Hepatocyte (in vitro differentiated cells): ENCODE measurements around the gene CFB. TPM values are rescaled to one million over a fixed set of nuclear protein-coding genes. Genes with fewer than 3 reads are reported as not detected.

ENCODE experiments used
- DNase-seq: peaks from one replicate; pipeline ENCODE4 v3.0.0-alpha.2; 2016; ENCODE audit warnings: low spot score
- H2AFZ ChIP-seq: fragments of 200-600 bp; sonication (generic); 2 replicates; pipeline ENCODE4 v1.6.0; 2016; ENCODE audit warnings: antibody characterized with exemption, mild to moderate bottlenecking
- H3K27ac ChIP-seq: fragments of 200-600 bp; sonication (generic); 2 replicates; pipeline ENCODE4 v1.5.1; 2016; ENCODE audit warnings: mild to moderate bottlenecking
- H3K27me3 ChIP-seq: fragments of 200-600 bp; sonication (generic); 2 replicates; pipeline ENCODE4 v1.6.1; 2016
- H3K36me3 ChIP-seq: fragments of 200-600 bp; sonication (generic); replicated peaks from 2 replicates; pipeline ENCODE4 v1.5.1; 2016; ENCODE audit warnings: low read depth; ENCODE audit not compliant: insufficient read depth
- H3K4me1 ChIP-seq: fragments of 200-600 bp; sonication (generic); 2 replicates; pipeline ENCODE4 v1.5.1; 2016; ENCODE audit warnings: mild to moderate bottlenecking, moderate library complexity; ENCODE audit not compliant: insufficient read depth
- H3K4me2 ChIP-seq: fragments of 200-600 bp; sonication (generic); 2 replicates; pipeline ENCODE4 v1.6.0; 2016
- H3K4me3 ChIP-seq: fragments of 200-600 bp; sonication (generic); 2 replicates; pipeline ENCODE4 v1.5.1; 2016; ENCODE audit warnings: mild to moderate bottlenecking
- H3K79me2 ChIP-seq: fragments of 200-600 bp; sonication (generic); 2 replicates; pipeline ENCODE4 v1.6.0; 2017; ENCODE audit warnings: mild to moderate bottlenecking
- H3K9me2 ChIP-seq: fragments of 200-600 bp; sonication (generic); replicated peaks from 2 replicates; pipeline ENCODE4 v1.6.0; 2017; ENCODE audit warnings: mild to moderate bottlenecking; ENCODE audit not compliant: insufficient read depth
- H3K9me3 ChIP-seq: fragments of 200-600 bp; sonication (generic); 2 replicates; pipeline ENCODE4 v1.5.1; 2016; ENCODE audit warnings: low read depth, mild to moderate bottlenecking
- H4K20me1 ChIP-seq: fragments of 200-600 bp; sonication (generic); 2 replicates; pipeline ENCODE4 v1.6.0; 2016; ENCODE audit warnings: mild to moderate bottlenecking; ENCODE audit not compliant: insufficient read depth, poor library complexity, severe bottlenecking
- EZH2 ChIP-seq: fragments of 200-600 bp; sonication (generic); IDR thresholded peaks from 2 replicates; pipeline ENCODE4 v1.6.1; 2016; ENCODE audit warnings: antibody characterized with exemption, mild to moderate bottlenecking, borderline replicate concordance
- EZH2phosphoT487 ChIP-seq: fragments of 200-600 bp; sonication (generic); IDR thresholded peaks from one replicate; pipeline ENCODE4 v1.6.1; 2018; ENCODE audit warnings: antibody characterized with exemption, mild to moderate bottlenecking, low read depth, moderate library complexity; ENCODE audit not compliant: unreplicated experiment, severe bottlenecking
- WGBS: methylation state at CpG from one replicate; pipeline ENCODE4 v1.1.6; 2016; ENCODE audit warnings: low lambda C conversion rate; ENCODE audit errors: missing lambda C conversion rate; 5-methylcytosine and 5-hydroxymethylcytosine counted together
- polyA plus RNA-seq: library from polyadenylated mRNA; unstranded; fragments of >200 nt; fragmentation: Nextera tagmentation; extraction: Ambion mirVana; gene quantifications from 2 replicates; pipeline ENCODE4 v1.2.1, GENCODE V29; 2016
- total RNA-seq: library from RNA; depleted of rRNA; stranded (reverse); fragments of >200 nt; gene quantifications from 2 replicates; pipeline ENCODE4 v1.2.3, GENCODE V29; 2014
- TF ChIP-seq, protein P1 (sequence below): fragments of 200-600 bp; sonication (generic); IDR thresholded peaks from 2 replicates; pipeline ENCODE4 v1.5.1; 2016; ENCODE audit warnings: antibody characterized with exemption, mild to moderate bottlenecking; ENCODE audit not compliant: poor library complexity

CFB gene
- total and polyA plus RNA-seq, 2 experiments from 2014 or later, result 190 to 349 TPM

DNA sequence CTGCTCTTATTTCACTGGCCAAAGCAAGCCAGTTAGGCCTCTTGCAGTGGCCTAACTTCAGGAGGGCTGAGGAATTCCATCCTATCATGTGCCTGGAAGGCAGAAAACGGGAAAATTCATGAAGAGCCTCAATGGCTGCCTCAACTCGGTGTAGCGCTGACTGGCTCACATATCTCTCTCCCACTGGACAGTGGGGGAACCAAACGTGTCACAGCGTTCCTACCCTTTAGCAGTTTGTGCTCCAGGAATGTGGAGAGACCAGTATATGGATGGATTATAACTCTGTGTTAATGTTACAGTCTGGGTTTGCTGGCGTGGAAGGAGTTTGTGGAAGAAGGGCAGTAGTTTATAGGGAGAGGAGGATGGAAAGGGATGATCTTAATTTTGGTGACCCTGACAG lies 30.1 kb upstream of the CFB start:
- 85% methylated on average over 6 of the region's 6 CpGs for WGBS
- no peak for DNase-seq

DNA sequence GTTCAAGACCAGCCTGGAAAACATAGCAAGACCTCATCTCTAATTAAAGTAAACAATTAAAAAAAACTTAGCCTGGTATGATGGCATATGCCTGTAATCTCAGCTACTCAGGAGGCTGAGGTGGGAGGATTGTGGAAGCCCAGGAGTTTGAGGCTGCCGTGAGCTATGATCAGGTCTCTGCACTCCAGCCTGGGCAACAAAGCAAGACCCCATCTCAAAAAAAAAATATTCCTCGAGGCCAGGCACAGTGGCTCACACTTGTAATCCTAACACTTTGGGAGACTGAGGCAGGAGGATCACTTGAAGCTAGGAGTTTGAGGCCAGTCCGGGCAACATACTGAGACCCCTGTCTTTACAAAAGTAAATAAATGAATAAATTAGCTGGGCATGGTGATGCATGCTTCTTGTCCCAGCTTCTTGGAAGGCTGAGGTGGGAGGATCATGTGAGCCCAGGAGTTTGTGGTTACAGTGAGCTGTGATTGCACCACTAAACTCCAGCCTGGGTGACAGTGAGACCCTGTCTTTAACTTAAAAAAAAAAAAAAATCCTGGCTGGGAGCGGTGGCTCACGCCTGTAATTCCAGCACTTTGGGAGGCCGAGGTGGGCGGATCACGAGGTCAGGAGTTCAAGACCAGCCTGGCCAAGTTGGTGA lies 27.7 kb upstream of the CFB start:
- WGBS, result 86% methylated on average over 8 of the region's 8 CpGs

More for the DNA sequence above, 30.1 kb upstream of the CFB start:
- H2AFZ ChIP-seq, result no peak overlapping the region
- no peak overlapping the region for H3K4me2 ChIP-seq
- H3K9me2 ChIP-seq, result no peaks in the 10 kb centered on the region
- H3K27me3 ChIP-seq, result no peaks in the 10 kb centered on the region
- H3K79me2 ChIP-seq, result no peaks in the 10 kb centered on the region
- H3K9me3 ChIP-seq, result no peaks in the 10 kb centered on the region
- no peak overlapping the region for H3K4me3 ChIP-seq
- no peaks in the 10 kb centered on the region for H3K36me3 ChIP-seq
- TF ChIP-seq, protein P1, sequence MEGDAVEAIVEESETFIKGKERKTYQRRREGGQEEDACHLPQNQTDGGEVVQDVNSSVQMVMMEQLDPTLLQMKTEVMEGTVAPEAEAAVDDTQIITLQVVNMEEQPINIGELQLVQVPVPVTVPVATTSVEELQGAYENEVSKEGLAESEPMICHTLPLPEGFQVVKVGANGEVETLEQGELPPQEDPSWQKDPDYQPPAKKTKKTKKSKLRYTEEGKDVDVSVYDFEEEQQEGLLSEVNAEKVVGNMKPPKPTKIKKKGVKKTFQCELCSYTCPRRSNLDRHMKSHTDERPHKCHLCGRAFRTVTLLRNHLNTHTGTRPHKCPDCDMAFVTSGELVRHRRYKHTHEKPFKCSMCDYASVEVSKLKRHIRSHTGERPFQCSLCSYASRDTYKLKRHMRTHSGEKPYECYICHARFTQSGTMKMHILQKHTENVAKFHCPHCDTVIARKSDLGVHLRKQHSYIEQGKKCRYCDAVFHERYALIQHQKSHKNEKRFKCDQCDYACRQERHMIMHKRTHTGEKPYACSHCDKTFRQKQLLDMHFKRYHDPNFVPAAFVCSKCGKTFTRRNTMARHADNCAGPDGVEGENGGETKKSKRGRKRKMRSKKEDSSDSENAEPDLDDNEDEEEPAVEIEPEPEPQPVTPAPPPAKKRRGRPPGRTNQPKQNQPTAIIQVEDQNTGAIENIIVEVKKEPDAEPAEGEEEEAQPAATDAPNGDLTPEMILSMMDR, result no peak
- no peak for TF ChIP-seq EZH2
- peaks cover 4% of the 10 kb centered on the region for H3K4me1 ChIP-seq
- no peaks in the 10 kb centered on the region for H4K20me1 ChIP-seq
- H3K27ac ChIP-seq, result no peak overlapping the region

DNA sequence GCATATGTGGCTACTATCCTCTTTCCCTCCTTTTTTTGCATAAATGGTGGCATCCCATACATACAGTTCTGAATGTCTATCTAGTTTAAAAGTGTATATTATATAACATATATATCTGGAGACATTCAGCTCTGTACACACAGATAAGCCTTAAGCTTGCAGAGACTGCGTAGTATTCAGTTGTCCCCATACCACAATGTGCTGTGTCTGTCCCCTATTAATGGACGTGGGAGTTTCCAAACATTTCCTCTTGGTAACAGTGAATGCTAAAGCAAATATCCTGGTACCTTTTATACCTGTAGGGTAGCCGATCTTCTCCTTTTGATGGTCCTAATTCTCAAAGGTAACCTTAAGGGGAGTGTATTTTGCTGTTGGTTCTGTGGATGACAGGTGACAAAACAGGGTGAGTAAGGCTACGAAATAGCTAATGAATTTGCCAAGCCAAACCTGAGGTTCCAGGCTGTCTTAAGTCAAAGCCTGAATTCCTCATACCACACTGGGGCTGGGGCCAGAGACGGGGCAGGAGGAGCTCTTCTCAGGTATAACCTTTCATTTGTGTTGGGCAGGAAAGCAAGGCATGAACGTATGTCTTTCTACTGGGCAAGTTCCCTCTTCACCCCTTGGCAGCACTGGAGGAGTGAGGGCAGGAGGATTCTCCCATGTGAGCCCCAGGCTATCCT lies 26.1 kb upstream of the CFB start:
- DNase-seq, result no peak
- Histone ChIP-seq H3K9me3 (no peaks in the 10 kb centered on the region), H3K79me2 (no peaks in the 10 kb centered on the region), H3K36me3 (no peaks in the 10 kb centered on the region), H3K4me3 (no peak overlapping the region), H3K4me2 (no peak overlapping the region), H3K4me1 (peaks cover 4% of the 10 kb centered on the region), H3K9me2 (no peaks in the 10 kb centered on the region), H3K27me3 (no peaks in the 10 kb centered on the region), H4K20me1 (no peaks in the 10 kb centered on the region), H3K27ac (no peak overlapping the region), H2AFZ (no peak overlapping the region)
- 73% methylated on average over 6 of the region's 6 CpGs for WGBS
- TF ChIP-seq EZH2phosphoT487 (no peak), EZH2 (no peak)
- TF ChIP-seq, protein P1, result no peak

More for the DNA sequence above, 27.7 kb upstream of the CFB start:
- Histone ChIP-seq H3K9me3 (no peaks in the 10 kb centered on the region), H3K27ac (no peak overlapping the region), H4K20me1 (no peaks in the 10 kb centered on the region), H3K79me2 (no peaks in the 10 kb centered on the region), H3K36me3 (no peaks in the 10 kb centered on the region), H3K4me1 (peaks cover 4% of the 10 kb centered on the region), H3K27me3 (no peaks in the 10 kb centered on the region), H2AFZ (no peak overlapping the region), H3K4me3 (no peak overlapping the region), H3K4me2 (no peak overlapping the region), H3K9me2 (no peaks in the 10 kb centered on the region)
- TF ChIP-seq EZH2phosphoT487 (no peak), EZH2 (no peak)
- TF ChIP-seq, protein P1, result no peak
- no peak for DNase-seq
